Colonic mucosa (tissue), 4 donors: ENCODE results near the gene LTBP4. TPM values are rescaled to one million over a fixed set of nuclear protein-coding genes. Genes with fewer than 3 reads are reported as not detected.

Experiments
- DNase-seq: peaks from one replicate; pipeline ENCODE4 v3.0.0-alpha.2; 2020
- H3K27ac ChIP-seq: fragments of 200-600 bp; one replicate; pipeline ENCODE4 v1.8.0; 2021
- H3K27me3 ChIP-seq: fragments of 200-600 bp; one replicate; pipeline ENCODE4 v1.8.0; 2021
- H3K36me3 ChIP-seq: fragments of 200-600 bp; one replicate; pipeline ENCODE4 v1.8.0; 2021
- H3K4me1 ChIP-seq: fragments of 200-600 bp; one replicate; pipeline ENCODE4 v1.8.0; 2021; ENCODE audit warnings: mild to moderate bottlenecking
- H3K4me3 ChIP-seq: fragments of 200-600 bp; one replicate; pipeline ENCODE4 v1.8.0; 2021
- H3K9ac ChIP-seq, 2 donors: one replicate each; pipeline ENCODE4 v1.7.0; 2013; ENCODE audit warnings: control low read depth in 2 of 2, low read depth in 2 of 2, low read length in 2 of 2
- H3K9me3 ChIP-seq: fragments of 200-600 bp; one replicate; pipeline ENCODE4 v1.8.0; 2021
- intact Hi-C: fragments of 100-400 bp; cut with DNase I; formaldehyde crosslinking; loops from one replicate; pipeline ENCODE4 v1.14.1; 2022
- total RNA-seq, 2 donors: library from RNA; stranded (reverse); fragmentation: NEBNext Ultra II Directional in 1 of 2; extraction: Animal tissue kit (Norgen Biotek cat#: 25700) in 1 of 2; gene quantifications; one replicate each; pipeline ENCODE4 v1.2.1, GENCODE V29; 2021
- TF ChIP-seq, protein P1 (sequence below): fragments of 200-600 bp; IDR thresholded peaks from one replicate; pipeline ENCODE4 v1.8.0; 2022; ENCODE audit warnings: antibody characterized with exemption, mild to moderate bottlenecking
- donor health status: healthy.
- donor health status: DM: no; HTN: no; CAD: no.
- donor health status: DM: no; HTN: no; CAD: no.

LTBP4 gene
- total RNA-seq, 2 donors from 2014 or later = 143 to 231 TPM

DNA sequence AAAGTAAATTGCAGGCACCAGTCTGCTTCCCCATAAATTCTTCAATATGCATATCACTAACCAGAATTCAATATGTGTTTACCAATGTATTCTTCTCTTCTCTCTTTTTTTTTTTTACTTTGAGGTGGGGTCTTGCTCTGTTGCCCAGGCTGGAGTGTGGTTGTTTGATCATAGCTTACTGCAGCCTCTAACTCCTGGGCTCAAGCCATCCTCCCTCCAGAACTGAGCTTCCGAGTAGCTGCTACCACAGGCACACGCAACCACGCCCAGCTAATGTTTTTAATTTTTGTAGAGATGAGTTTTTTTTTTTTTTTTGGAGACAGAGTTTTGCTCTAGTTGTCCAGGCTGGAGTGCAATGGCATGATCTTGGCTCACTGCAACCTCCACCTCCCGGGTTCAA, 16.8 kb downstream of the LTBP4 start:
- H3K4me1 ChIP-seq = no peaks in the 10 kb centered on the region
- H3K27ac ChIP-seq = no peak overlapping the region
- H3K4me3 ChIP-seq = no peak overlapping the region
- H3K9ac ChIP-seq = no peak overlapping the region
- TF ChIP-seq, protein P1, sequence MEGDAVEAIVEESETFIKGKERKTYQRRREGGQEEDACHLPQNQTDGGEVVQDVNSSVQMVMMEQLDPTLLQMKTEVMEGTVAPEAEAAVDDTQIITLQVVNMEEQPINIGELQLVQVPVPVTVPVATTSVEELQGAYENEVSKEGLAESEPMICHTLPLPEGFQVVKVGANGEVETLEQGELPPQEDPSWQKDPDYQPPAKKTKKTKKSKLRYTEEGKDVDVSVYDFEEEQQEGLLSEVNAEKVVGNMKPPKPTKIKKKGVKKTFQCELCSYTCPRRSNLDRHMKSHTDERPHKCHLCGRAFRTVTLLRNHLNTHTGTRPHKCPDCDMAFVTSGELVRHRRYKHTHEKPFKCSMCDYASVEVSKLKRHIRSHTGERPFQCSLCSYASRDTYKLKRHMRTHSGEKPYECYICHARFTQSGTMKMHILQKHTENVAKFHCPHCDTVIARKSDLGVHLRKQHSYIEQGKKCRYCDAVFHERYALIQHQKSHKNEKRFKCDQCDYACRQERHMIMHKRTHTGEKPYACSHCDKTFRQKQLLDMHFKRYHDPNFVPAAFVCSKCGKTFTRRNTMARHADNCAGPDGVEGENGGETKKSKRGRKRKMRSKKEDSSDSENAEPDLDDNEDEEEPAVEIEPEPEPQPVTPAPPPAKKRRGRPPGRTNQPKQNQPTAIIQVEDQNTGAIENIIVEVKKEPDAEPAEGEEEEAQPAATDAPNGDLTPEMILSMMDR = no peak
- intact Hi-C loops = no loop called here
- no peaks in the 10 kb centered on the region for H3K36me3 ChIP-seq
- H3K27me3 ChIP-seq = no peaks in the 10 kb centered on the region
- H3K9me3 ChIP-seq = no peaks in the 10 kb centered on the region
- DNase-seq = no peak

DNA sequence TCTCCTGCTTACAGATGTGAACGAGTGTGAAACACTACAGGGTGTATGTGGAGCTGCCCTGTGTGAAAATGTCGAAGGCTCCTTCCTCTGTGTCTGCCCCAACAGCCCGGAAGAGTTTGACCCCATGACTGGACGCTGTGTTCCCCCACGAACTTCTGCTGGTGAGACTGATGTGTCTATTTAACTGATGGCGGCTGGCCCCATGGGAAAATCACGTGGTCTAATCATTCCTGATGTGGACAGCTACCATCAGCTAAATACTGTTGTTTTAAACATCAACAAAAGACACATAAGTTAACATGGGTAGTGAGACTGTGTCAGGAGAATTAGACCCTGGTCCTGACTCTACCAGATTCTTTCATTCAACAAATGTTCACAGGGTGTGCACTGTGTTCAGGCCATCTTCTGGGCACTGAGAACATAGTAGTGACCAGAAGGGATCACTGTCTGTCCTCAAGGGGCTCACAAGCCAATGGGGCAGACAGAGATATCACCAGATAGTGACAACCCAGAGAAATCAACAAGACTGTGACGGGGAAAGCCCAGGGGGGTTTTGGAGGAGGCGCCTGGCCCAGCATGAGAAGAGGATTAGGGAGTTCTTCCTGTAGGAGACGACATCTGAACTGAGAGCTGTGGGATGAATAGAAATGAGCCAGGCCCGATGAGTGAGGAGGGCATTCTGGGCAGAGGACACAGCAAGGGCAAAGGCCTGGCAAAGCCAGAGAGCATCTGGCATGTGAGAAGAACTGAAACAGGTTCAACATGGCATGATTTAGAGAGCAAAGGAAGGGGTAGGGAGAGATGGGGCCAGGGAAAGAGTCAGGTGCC, 18.4 kb downstream of the LTBP4 start:
- intact Hi-C loops = no loop called here
- no peaks in the 10 kb centered on the region for H3K27me3 ChIP-seq
- H3K27ac ChIP-seq = no peak overlapping the region
- TF ChIP-seq, protein P1 = no peak
- H3K36me3 ChIP-seq = no peaks in the 10 kb centered on the region
- H3K9me3 ChIP-seq = no peaks in the 10 kb centered on the region
- no peaks in the 10 kb centered on the region for H3K4me1 ChIP-seq
- H3K9ac ChIP-seq = no peak overlapping the region
- DNase-seq = no peak
- no peak overlapping the region for H3K4me3 ChIP-seq

DNA sequence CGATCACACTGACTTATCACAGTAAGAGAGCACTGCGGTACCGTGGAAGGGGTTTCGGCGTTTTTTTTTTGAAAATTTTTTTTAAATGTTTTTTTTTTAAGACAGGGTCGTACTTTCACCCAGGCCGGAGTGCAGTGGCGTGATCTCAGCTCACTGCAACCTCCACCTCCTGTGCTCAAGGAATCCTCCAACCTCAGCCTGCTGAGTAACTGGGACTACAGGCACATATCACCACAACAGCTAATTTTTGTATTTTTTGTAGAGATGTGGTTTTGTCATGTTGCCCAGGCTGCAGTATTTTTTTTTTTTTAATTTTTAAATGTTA, 19.0 kb downstream of the LTBP4 start:
- intact Hi-C loops = no loop called here
- H3K4me3 ChIP-seq = no peak overlapping the region
- no peak for DNase-seq
- no peaks in the 10 kb centered on the region for H3K27me3 ChIP-seq
- no peak overlapping the region for H3K27ac ChIP-seq
- TF ChIP-seq, protein P1 = no peak
- no peaks in the 10 kb centered on the region for H3K36me3 ChIP-seq
- no peaks in the 10 kb centered on the region for H3K9me3 ChIP-seq
- no peak overlapping the region for H3K9ac ChIP-seq
- no peaks in the 10 kb centered on the region for H3K4me1 ChIP-seq

DNA sequence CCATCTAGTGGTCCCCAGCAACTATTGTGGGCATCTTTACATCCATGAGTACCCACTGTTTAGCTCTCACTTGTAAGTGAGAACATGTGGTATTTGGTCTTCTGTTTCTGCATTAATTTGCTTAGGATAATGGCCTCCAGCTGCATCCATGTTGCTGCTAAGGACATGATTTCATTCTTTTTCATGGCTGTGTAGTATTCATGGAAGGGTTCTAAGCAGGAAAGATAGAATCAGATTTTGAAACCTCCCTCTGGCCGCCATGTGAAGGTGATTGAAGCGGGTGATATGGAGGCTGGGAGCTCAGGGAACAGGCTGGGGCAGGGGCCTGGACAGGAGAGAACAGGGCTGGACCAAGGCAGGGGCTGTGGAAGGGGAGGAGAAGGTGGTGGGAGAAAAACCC, 20.1 kb downstream of the LTBP4 start:
- no peak for DNase-seq
- no peaks in the 10 kb centered on the region for H3K4me1 ChIP-seq
- TF ChIP-seq, protein P1 = no peak
- no peak overlapping the region for H3K27ac ChIP-seq
- no peak overlapping the region for H3K9ac ChIP-seq
- H3K27me3 ChIP-seq = no peaks in the 10 kb centered on the region
- no peaks in the 10 kb centered on the region for H3K36me3 ChIP-seq
- H3K9me3 ChIP-seq = no peaks in the 10 kb centered on the region
- intact Hi-C loops = no loop called here
- H3K4me3 ChIP-seq = no peak overlapping the region

DNA sequence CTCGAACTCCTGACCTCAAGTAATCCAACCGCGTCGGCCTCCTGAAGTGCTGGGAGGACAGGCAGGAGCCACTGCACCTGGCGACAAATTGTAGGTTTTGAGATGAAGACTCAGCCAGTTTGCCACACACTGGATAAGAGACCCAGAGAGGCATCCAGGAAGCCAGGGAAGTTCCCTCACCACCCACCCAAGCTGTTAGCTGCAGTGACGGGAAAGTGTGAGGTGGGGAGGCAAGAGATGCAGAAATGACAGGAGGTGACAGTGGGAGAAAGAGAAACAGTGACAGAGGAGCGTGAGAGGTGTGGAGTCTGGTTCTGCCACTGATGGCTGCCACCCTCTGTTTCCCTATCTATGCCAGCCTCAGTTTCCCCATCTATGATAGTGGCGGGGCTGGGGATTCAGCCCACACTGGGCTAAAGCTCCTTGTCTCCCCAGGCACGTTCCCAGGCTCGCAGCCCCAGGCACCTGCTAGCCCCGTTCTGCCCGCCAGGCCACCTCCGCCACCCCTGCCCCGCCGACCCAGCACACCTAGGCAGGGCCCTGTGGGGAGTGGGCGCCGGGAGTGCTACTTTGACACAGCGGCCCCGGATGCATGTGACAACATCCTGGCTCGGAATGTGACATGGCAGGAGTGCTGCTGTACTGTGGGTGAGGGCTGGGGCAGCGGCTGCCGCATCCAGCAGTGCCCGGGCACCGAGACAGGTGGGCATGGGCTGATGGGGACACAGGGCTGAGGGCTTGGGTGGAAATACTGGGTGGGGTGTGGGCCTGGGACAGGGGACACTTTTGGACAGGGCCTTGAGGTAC, 21.0 kb downstream of the LTBP4 start:
- DNase-seq = no peak
- H3K36me3 ChIP-seq = no peaks in the 10 kb centered on the region

More for the DNA sequence above, 21.0 kb downstream of the LTBP4 start:
- Histone ChIP-seq H3K27me3 (no peaks in the 10 kb centered on the region), H3K27ac (no peak overlapping the region), H3K4me1 (no peaks in the 10 kb centered on the region), H3K4me3 (no peak overlapping the region), H3K9ac (no peak overlapping the region), H3K9me3 (no peaks in the 10 kb centered on the region)
- TF ChIP-seq, protein P1 = no peak
- intact Hi-C loops = no loop called here
